SU-DHL-6 (cell line): ENCODE results near the gene RPS6KA2.

Source experiments
- EZH2phosphoT487 ChIP-seq: fragments of 200-600 bp; sonication (generic), shearing (Covaris generic); conservative IDR thresholded peaks from 2 replicates; pipeline ENCODE4 v1.6.1; 2018; ENCODE audit warnings: mild to moderate bottlenecking, antibody characterized with exemption, low read length, moderate library complexity, mixed read lengths
- TF ChIP-seq, protein P1 (sequence below): fragments of 200-600 bp; sonication (generic); IDR thresholded peaks from one replicate; pipeline ENCODE4 v1.5.1; 2017; ENCODE audit warnings: antibody characterized with exemption, mild to moderate bottlenecking, low read length, moderate library complexity; ENCODE audit not compliant: insufficient read depth, poor library complexity, severe bottlenecking

GRCh38 chr6:166395351-166395750 lies 231.7 kb downstream of the RPS6KA2 start:
- no peak for TF ChIP-seq EZH2phosphoT487
- TF ChIP-seq, protein P1, sequence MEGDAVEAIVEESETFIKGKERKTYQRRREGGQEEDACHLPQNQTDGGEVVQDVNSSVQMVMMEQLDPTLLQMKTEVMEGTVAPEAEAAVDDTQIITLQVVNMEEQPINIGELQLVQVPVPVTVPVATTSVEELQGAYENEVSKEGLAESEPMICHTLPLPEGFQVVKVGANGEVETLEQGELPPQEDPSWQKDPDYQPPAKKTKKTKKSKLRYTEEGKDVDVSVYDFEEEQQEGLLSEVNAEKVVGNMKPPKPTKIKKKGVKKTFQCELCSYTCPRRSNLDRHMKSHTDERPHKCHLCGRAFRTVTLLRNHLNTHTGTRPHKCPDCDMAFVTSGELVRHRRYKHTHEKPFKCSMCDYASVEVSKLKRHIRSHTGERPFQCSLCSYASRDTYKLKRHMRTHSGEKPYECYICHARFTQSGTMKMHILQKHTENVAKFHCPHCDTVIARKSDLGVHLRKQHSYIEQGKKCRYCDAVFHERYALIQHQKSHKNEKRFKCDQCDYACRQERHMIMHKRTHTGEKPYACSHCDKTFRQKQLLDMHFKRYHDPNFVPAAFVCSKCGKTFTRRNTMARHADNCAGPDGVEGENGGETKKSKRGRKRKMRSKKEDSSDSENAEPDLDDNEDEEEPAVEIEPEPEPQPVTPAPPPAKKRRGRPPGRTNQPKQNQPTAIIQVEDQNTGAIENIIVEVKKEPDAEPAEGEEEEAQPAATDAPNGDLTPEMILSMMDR = no peak
